IMR-90 (cell line): ENCODE measurements around the gene SMIM12. TPM values are rescaled to one million over a fixed set of nuclear protein-coding genes. Genes with fewer than 3 reads are reported as not detected.

ENCODE experiments used
- ATAC-seq: fragments of 200-7000 bp; cut with Tn5 transposase; 2 replicates; pipeline ENCODE4 v1.9.1; 2020; ENCODE audit warnings: low read depth, mild to moderate bottlenecking, moderate library complexity
- BruUV-seq: library from RNA; stranded (reverse); fragments of 400-500 nt; replicated peaks from 2 replicates; lab custom pipeline; 2021; lab: Mats Ljungman, UMichigan
- CTCF ChIA-PET: fragments of 300-600 bp; formaldehyde crosslinking; extraction: SDS; loops from one replicate; lab custom pipeline; 2021; ENCODE audit warnings: antibody characterized with exemption; lab: Yijun Ruan, JAX
- POLR2A ChIA-PET: fragments of 300-600 bp; sonication (Branson Sonifier 250); formaldehyde crosslinking; loops from one replicate; lab custom pipeline; 2022; ENCODE audit warnings: antibody characterized with exemption; ENCODE audit not compliant: unreplicated experiment; lab: Charles Lee
- DNase-seq: peaks from one replicate; pipeline ENCODE4 v3.0.0; 2013
- H2AFZ ChIP-seq: replicated peaks from 2 replicates; pipeline ENCODE3; 2013; ENCODE audit warnings: low read length, mild to moderate bottlenecking; ENCODE audit not compliant: poor library complexity
- H2AK5ac ChIP-seq: 2 replicates; pipeline ENCODE4 v1.6.1; 2013; ENCODE audit warnings: low read depth, low read length, inconsistent platforms
- H2AK9ac ChIP-seq: replicated peaks from 2 replicates; pipeline ENCODE3; 2013; ENCODE audit warnings: mild to moderate bottlenecking, low read depth, low read length, moderate library complexity; ENCODE audit not compliant: poor library complexity
- H2BK120ac ChIP-seq: 2 replicates; pipeline ENCODE4 v1.6.1; 2013; ENCODE audit warnings: low read depth, low read length, inconsistent platforms
- H2BK15ac ChIP-seq: 3 replicates; pipeline ENCODE4 v1.6.1; 2013; ENCODE audit warnings: low read depth, low read length, inconsistent platforms
- H2BK20ac ChIP-seq: 2 replicates; pipeline ENCODE4 v1.6.1; 2013; ENCODE audit warnings: low read depth, mild to moderate bottlenecking, inconsistent platforms, low read length, moderate library complexity
- H2BK5ac ChIP-seq: 2 replicates; pipeline ENCODE4 v1.6.1; 2013; ENCODE audit warnings: mild to moderate bottlenecking, low read depth, low read length, inconsistent platforms; ENCODE audit not compliant: poor library complexity, severe bottlenecking
- H3K14ac ChIP-seq: replicated peaks from 2 replicates; pipeline ENCODE4 v1.6.1; 2013; ENCODE audit warnings: low read depth, low read length, inconsistent platforms
- H3K18ac ChIP-seq: 2 replicates; pipeline ENCODE4 v1.6.1; 2013; ENCODE audit warnings: low read depth, low read length, control low read depth
- H3K23ac ChIP-seq: 2 replicates; pipeline ENCODE4 v1.6.1; 2013; ENCODE audit warnings: low read depth, low read length, inconsistent platforms
- H3K27ac ChIP-seq: 2 replicates; pipeline ENCODE4 v1.5.1; 2013; ENCODE audit warnings: mild to moderate bottlenecking, control low read depth, low read length; ENCODE audit not compliant: insufficient read depth
- H3K27me3 ChIP-seq: 2 replicates; pipeline ENCODE4 v1.6.1; 2013; ENCODE audit warnings: low read length; ENCODE audit not compliant: control insufficient read depth, insufficient read depth
- H3K36me3 ChIP-seq: 2 replicates; pipeline ENCODE4 v1.6.1; 2013; ENCODE audit warnings: low read length, mixed read lengths; ENCODE audit not compliant: control insufficient read depth, insufficient read depth
- H3K4ac ChIP-seq: 2 replicates; pipeline ENCODE4 v1.6.1; 2013; ENCODE audit warnings: low read depth, low read length, inconsistent platforms
- H3K4me1 ChIP-seq: 2 replicates; pipeline ENCODE4 v1.6.1; 2013; ENCODE audit warnings: low read length, mixed read lengths; ENCODE audit not compliant: control insufficient read depth, insufficient read depth
- H3K4me2 ChIP-seq: 2 replicates; pipeline ENCODE4 v1.6.1; 2013; ENCODE audit warnings: low read depth, mild to moderate bottlenecking, control low read depth, low read length, moderate library complexity
- H3K4me3 ChIP-seq: 2 replicates; pipeline ENCODE4 v1.5.1; 2013; ENCODE audit warnings: low read depth, mild to moderate bottlenecking, control low read depth, low read length, moderate library complexity; ENCODE audit not compliant: insufficient read depth
- H3K56ac ChIP-seq: 2 replicates; pipeline ENCODE4 v1.6.1; 2013; ENCODE audit warnings: low read length, inconsistent platforms; ENCODE audit not compliant: insufficient read depth; ENCODE audit errors: extremely low read depth
- H3K79me1 ChIP-seq, 2 experiments: 2 replicates each; pipeline ENCODE4 v1.6.1; 2013; ENCODE audit warnings: low read length in 2 of 2, inconsistent platforms in 1 of 2, low read depth in 1 of 2
- H3K9ac ChIP-seq: 2 replicates; pipeline ENCODE4 v1.6.1; 2013; ENCODE audit warnings: low read depth, low read length, control low read depth
- H3K9me1 ChIP-seq: 2 replicates; pipeline ENCODE4 v1.6.1; 2013; ENCODE audit warnings: low read length, inconsistent platforms; ENCODE audit not compliant: insufficient read depth
- H3K9me3 ChIP-seq: 2 replicates; pipeline ENCODE4 v1.6.1; 2013; ENCODE audit warnings: low read length; ENCODE audit not compliant: control insufficient read depth, insufficient read depth
- H4K20me1 ChIP-seq: 2 replicates; pipeline ENCODE4 v1.6.1; 2013; ENCODE audit warnings: low read length, inconsistent platforms; ENCODE audit not compliant: insufficient read depth
- H4K5ac ChIP-seq: 2 replicates; pipeline ENCODE4 v1.6.1; 2013; ENCODE audit warnings: mild to moderate bottlenecking, low read depth, low read length, control low read depth
- H4K8ac ChIP-seq, 2 experiments: 2 replicates each; pipeline ENCODE4 v1.6.1; 2013; ENCODE audit warnings: low read depth in 2 of 2, low read length in 2 of 2, control low read depth in 1 of 2, inconsistent platforms in 1 of 2
- H4K91ac ChIP-seq: 2 replicates; pipeline ENCODE4 v1.6.1; 2013; ENCODE audit warnings: low read depth, low read length, inconsistent platforms; ENCODE audit not compliant: insufficient read depth
- BHLHE40 ChIP-seq: fragments of 150-350 bp; IDR thresholded peaks from 2 replicates; pipeline ENCODE4 v1.6.1; 2016; ENCODE audit warnings: mild to moderate bottlenecking, low read depth, low read length
- CEBPB ChIP-seq: IDR thresholded peaks from 2 replicates; pipeline ENCODE4 v1.6.1; 2012; ENCODE audit warnings: low read depth, low read length, improper control_type of control experiment
- CHD1 ChIP-seq: IDR thresholded peaks from 2 replicates; pipeline ENCODE4 v1.6.1; 2012; ENCODE audit warnings: low read depth, low read length, improper control_type of control experiment
- CTCF ChIP-seq: conservative IDR thresholded peaks from 2 replicates; pipeline ENCODE4 v1.5.1; 2012; ENCODE audit warnings: mild to moderate bottlenecking, low read depth, low read length, improper control_type of control experiment
- MAFK ChIP-seq: IDR thresholded peaks from 2 replicates; pipeline ENCODE4 v1.6.1; 2012; ENCODE audit warnings: low read depth, low read length, improper control_type of control experiment
- MAZ ChIP-seq: IDR thresholded peaks from 2 replicates; pipeline ENCODE4 v1.6.1; 2012; ENCODE audit warnings: low read depth, mild to moderate bottlenecking, low read length, improper control_type of control experiment, moderate library complexity, borderline replicate concordance
- MXI1 ChIP-seq: IDR thresholded peaks from 2 replicates; pipeline ENCODE4 v1.6.1; 2012; ENCODE audit warnings: low read depth, mild to moderate bottlenecking, low read length, moderate library complexity, borderline replicate concordance
- POLR2A ChIP-seq: IDR thresholded peaks from 2 replicates; pipeline ENCODE4 v1.6.1; 2012; ENCODE audit warnings: mild to moderate bottlenecking, low read depth, low read length
- RCOR1 ChIP-seq: IDR thresholded peaks from 2 replicates; pipeline ENCODE4 v1.6.1; 2012; ENCODE audit warnings: mild to moderate bottlenecking, low read length, improper control_type of control experiment; ENCODE audit not compliant: insufficient replicate concordance
- SMC3 ChIP-seq: fragments of 150-350 bp; IDR thresholded peaks from 2 replicates; pipeline ENCODE4 v1.6.1; 2016; ENCODE audit warnings: low read depth, mild to moderate bottlenecking, antibody characterized with exemption, low read length, moderate library complexity
- USF2 ChIP-seq: fragments of 150-350 bp; IDR thresholded peaks from 2 replicates; pipeline ENCODE4 v1.6.1; 2017; ENCODE audit warnings: mild to moderate bottlenecking, antibody characterized with exemption, low read length, low read depth
- dilution Hi-C: fragments of 300-500 bp; cut with HindIII; formaldehyde crosslinking; loops from one replicate; pipeline ENCODE4 v1.14.3; 2018; ENCODE audit warnings: low sequenced_read_pairs; ENCODE audit not compliant: unreplicated experiment
- in situ Hi-C: fragments of 300-500 bp; cut with MboI; formaldehyde crosslinking; loops from 3 replicates; pipeline ENCODE4 v1.14.3; 2019; ENCODE audit warnings: low sequenced_read_pairs, inconsistent platforms, mixed read lengths
- intact Hi-C: fragments of 100-400 bp; cut with micrococcal nuclease; formaldehyde crosslinking; loops from 2 replicates; pipeline ENCODE4 v1.10.0; 2022
- polyA plus RNA-seq, 3 experiments: library from polyadenylated mRNA; depleted of rRNA; stranded (reverse); fragments of >200 nt; gene quantifications; 2 replicates each; pipeline ENCODE4 v1.2.3, GENCODE V29; 2012; ENCODE audit warnings: low replicate concordance in 1 of 3
- total RNA-seq: library from RNA; depleted of rRNA; stranded (reverse); fragments of >200 nt; gene quantifications from 2 replicates; pipeline ENCODE4 v1.2.3, GENCODE V29; 2012

Gene SMIM12
- total and polyA plus RNA-seq, 2 of the 4 experiments (the other 2 are of a cell fraction) = 31.9 to 44.4 TPM

GRCh38 chr1:34863501-34863900, 4.0 kb upstream of the SMIM12 start:
- no TSS peak for BruUV-seq

More at GRCh38 chr1:34863501-34863900, 4.0 kb upstream of the SMIM12 start:
- H3K27me3 ChIP-seq = peaks cover 25% of the 10 kb centered on the region
- no peak for TF ChIP-seq BHLHE40
- TF ChIP-seq CTCF = no peak
- no peak for TF ChIP-seq RCOR1
- no peak for TF ChIP-seq USF2
- TF ChIP-seq SMC3 = no peak
- no peak for TF ChIP-seq CEBPB
- no peak for TF ChIP-seq CHD1
- no peak for TF ChIP-seq MAFK
- no peak for TF ChIP-seq POLR2A
- no peak for TF ChIP-seq MAZ
- no peak for TF ChIP-seq MXI1
- no peak overlapping the region for H4K8ac ChIP-seq
- H3K9me3 ChIP-seq = no peaks in the 10 kb centered on the region
- no peak for DNase-seq
- dilution Hi-C loops = no loop called here
- no peak overlapping the region for H2AK5ac ChIP-seq
- no peak overlapping the region for H2BK5ac ChIP-seq
- intact Hi-C loops = no loop called here
- H2AK9ac ChIP-seq = no peak overlapping the region
- H3K4me1 ChIP-seq = no peaks in the 10 kb centered on the region; the same call in 1 of the 2 replicates
- H3K56ac ChIP-seq = no peak overlapping the region
- no peaks in the 10 kb centered on the region for H3K36me3 ChIP-seq
- no peak overlapping the region for H3K27ac ChIP-seq
- ChIA-PET CTCF (no interaction called here), POLR2A (no interaction called here)
- H3K14ac ChIP-seq = no peak overlapping the region
- no peaks in the 10 kb centered on the region for H3K9me1 ChIP-seq
- no peak overlapping the region for H4K5ac ChIP-seq
- in situ Hi-C loops = no loop called here
- ATAC-seq = no peak
- no peak overlapping the region for H4K91ac ChIP-seq
- peaks cover 0 to 9% of the 10 kb centered on the region in 2 experiments; a peak in 2 of 4 replicates for H3K79me1 ChIP-seq
- no peak overlapping the region for H2BK15ac ChIP-seq
- H3K9ac ChIP-seq = no peak overlapping the region
- no peak overlapping the region for H3K18ac ChIP-seq
- H4K20me1 ChIP-seq = 0 out of 2 replicates have a peak, but pooled peaks cover 3% of the 10 kb centered on the region
- no peak overlapping the region for H3K23ac ChIP-seq
- no peak overlapping the region for H3K4me2 ChIP-seq
- no peak overlapping the region for H2BK20ac ChIP-seq
- no peak overlapping the region for H3K4me3 ChIP-seq
- H3K4ac ChIP-seq = no peak overlapping the region
- no peak overlapping the region for H2BK120ac ChIP-seq
- no peak overlapping the region for H2AFZ ChIP-seq
